ENCODE measurements around the gene USP14. TPM values are rescaled to one million over a fixed set of nuclear protein-coding genes. Genes with fewer than 3 reads are reported as not detected.

Gene USP14
- 10 to 100 TPM; 33.9 to 90.3 (median 42.8) TPM for total RNA-seq

DNA sequence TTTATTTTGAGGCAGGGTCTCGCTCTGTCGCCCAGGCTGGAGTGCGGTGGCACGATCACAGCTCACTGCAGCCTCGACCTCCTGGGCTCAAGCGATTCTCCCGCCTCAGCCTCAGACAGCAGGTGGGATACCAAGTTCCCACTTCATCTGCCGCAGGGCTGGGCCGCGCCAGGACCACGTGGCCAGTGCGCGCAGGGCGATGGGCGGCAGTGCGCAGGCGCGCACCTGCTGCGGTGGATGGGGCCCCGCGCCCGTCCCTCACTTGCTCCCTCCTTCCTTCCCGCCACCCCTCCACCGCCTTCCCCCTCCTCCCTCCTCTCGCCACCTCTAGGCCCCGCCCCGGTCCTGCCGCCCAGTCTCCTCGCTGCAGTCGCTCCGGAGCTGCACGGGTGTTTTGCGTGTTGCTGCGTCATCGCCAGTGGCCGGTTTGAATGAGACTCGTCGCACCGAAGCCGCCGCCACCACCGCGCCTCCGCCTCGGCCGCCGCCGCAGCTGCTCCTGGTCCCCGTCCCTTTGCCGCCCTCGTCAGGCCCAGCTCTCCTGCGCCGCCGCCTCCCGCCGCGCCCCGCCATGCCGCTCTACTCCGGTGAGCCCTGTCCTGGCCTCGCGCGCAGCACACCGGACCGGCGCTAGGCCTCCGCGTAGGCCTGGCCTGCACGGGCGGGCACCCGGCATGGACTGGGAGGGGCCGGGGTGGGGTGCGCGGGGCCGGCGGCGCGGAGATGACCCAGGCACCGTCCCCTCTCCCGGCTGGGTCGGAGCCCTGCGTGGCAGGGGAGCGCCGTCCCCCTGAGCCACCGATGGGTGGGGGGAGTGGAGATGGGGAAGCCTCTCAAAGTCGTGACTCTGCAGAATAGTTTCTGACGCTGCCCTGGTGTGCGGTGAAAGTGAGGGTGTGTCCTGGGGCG lies at the start of gene USP14:
USP14 (plus strand) TSS at position 430 of the 909 bp plus-strand sequence; CDS start at position 572, 142 bp downstream.
- TF ChIP-seq, protein P1, sequence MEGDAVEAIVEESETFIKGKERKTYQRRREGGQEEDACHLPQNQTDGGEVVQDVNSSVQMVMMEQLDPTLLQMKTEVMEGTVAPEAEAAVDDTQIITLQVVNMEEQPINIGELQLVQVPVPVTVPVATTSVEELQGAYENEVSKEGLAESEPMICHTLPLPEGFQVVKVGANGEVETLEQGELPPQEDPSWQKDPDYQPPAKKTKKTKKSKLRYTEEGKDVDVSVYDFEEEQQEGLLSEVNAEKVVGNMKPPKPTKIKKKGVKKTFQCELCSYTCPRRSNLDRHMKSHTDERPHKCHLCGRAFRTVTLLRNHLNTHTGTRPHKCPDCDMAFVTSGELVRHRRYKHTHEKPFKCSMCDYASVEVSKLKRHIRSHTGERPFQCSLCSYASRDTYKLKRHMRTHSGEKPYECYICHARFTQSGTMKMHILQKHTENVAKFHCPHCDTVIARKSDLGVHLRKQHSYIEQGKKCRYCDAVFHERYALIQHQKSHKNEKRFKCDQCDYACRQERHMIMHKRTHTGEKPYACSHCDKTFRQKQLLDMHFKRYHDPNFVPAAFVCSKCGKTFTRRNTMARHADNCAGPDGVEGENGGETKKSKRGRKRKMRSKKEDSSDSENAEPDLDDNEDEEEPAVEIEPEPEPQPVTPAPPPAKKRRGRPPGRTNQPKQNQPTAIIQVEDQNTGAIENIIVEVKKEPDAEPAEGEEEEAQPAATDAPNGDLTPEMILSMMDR (IDR thresholded peaks at IDR 0.05; ENCODE audit: low read depth): no peak

DNA sequence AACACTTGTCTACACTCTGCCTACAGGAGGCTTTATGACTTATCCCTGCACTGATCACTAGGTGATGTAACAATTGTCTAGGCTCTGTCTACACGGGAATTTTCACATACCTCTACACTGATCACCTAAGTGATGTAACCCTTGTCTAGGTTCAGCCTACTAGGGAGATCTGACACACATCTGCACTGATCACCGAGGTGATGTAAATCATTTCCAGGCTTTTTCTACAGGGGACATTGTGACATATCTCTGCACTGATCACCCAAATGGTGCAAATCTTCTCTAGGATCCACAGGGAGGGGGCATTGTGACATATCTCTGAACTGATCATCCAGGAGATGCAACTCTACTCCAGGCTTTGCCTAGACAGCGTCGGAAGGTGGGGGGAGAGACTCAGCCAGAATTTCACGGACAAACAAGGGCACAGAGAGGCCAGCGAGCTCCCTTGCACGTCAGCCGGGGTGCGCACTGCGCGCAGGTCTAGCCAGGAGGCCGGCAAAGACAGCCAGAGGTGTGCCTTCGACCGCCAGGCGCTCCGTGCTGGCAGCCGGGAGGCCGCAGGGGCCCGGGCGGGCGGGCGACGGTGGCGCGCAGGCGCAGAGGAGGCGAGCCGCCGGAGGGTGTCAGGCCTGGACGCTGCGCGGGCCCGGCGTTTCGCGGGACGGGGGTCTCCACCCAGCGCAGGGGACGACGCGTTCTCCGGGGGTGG lies 46.9 kb upstream of the USP14 start:
- TF ChIP-seq, protein P1 (IDR thresholded peaks at IDR 0.05; ENCODE audit: low read depth): no peak

DNA sequence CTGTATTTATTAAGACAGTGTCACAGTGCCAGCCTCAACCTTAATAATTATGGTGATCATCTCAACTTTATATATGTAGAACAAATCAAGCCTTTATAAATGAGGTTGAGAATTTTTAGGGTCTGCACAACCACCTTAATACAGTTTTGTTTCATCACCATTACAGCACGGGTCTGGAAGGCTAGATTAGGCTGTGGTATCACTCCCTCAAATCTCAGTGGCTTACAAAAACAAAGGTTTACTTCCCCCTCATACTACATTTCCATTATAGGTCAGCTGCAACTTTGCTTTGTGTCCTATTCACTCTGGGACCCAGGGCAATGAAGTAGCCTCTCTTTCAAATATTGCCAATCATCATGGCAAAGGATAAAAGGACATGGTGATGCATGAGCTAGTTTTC lies 23.3 kb upstream of the USP14 start:
- TF ChIP-seq, protein P1 (IDR thresholded peaks at IDR 0.05; ENCODE audit: low read depth): no peak

DNA sequence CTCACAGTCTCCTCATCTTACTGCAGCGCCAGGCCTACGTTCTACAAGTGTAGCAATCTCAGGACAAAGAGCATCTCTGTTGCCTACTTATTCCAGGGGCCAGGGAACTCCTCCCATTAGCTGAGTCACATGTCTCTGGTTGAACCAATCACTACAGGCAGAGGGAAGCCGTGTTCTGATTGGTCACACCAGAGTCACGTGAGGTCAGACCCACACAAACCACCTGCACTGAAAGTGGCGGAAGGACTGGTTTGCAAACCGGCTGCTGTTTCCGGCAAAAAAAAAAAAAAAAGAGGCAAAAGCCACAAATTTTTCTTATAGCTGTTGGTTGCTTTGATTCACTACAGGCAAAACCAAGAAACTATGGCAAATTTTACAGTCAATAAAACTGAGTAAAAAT lies 21.9 kb upstream of the USP14 start:
- TF ChIP-seq, protein P1 (IDR thresholded peaks at IDR 0.05; ENCODE audit: low read depth): no peak

DNA sequence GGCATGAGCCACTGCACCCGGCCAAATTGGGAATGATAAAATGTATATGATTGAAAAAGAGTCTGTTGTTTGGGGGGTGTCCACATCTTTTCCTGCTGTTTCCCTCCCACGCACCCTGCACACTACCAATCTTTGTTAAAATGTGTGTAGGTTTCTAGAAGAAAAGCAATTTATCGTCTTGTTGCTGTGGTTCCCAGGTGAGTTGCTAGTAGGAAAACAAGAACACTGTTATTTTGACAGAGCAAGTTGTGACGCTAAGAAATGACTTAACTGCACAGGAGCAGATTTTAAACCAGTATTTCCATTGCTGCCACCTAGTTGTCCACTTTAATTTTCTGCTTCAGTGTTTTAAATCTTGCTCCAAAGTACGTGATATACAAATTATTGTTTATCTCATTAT lies 21.0 kb upstream of the USP14 start:
- TF ChIP-seq, protein P1 (IDR thresholded peaks at IDR 0.05; ENCODE audit: low read depth): no peak

DNA sequence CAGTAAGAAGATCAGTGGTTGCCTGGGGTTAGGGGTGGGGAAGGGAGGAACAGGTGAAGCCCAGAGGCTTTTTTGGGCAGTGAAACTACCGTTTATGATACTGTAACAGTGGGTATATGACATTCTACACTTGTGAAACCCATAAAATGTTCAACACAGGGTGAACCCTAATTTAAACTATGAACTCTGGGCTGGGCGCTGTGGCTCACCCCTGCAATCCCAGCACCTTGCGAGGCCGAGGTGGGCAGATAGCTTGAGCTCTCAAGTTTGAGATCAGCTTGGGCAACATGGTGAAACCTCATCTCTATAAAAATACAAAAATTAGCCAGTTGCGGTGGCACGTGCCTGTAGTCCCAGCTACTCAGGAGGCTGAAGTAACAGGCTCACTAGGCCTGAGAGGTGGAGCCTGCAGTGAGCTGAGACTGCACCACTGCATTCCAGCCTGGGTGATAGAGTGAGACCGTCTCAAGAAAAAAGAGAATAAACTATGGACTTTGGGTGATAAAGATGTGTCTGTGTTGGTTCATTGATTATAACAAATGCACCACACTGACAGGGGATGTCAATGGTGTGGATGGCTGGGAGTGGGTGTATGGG lies 17.6 kb upstream of the USP14 start:
- TF ChIP-seq, protein P1 (IDR thresholded peaks at IDR 0.05; ENCODE audit: low read depth): no peak

DNA sequence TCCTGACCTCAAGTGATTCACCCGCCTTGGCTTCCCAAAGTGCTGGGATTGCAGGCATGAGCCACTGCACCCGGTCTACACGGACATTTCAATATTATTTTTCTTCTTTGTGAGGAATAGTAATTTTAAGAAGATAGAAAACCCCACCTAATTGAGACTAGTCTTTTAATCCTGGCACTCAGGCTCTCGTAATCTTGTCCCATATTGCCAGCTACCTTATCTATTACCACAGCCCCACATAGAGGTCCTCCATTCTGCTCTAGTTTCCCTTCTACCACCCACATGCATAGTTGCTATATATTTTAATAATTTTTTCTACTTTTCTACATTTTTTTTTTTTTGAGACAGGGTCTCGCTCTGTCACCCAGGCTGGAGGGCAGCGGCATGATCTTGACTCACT lies 9.5 kb upstream of the USP14 start:
- TF ChIP-seq, protein P1 (IDR thresholded peaks at IDR 0.05; ENCODE audit: low read depth): no peak
